Endothelial cell of umbilical vein (primary cell): Measurements from ENCODE around the gene RINL. TPM values are rescaled to one million over a fixed set of nuclear protein-coding genes. Genes with fewer than 3 reads are reported as not detected.
A peak's percentile ranks its signal among the peaks of the same experiment; 100 is the strongest.

ENCODE experiments used
- Bru-seq: library from RNA; stranded (reverse); fragments of 400-500 nt; gene quantifications from one replicate; lab custom pipeline; 2021; lab: Mats Ljungman, UMichigan
- BruChase-seq, 2 experiments: library from RNA; stranded (reverse); fragments of 400-500 nt; gene quantifications; one replicate each; lab custom pipeline; 2021; lab: Mats Ljungman, UMichigan
- BruUV-seq: library from RNA; stranded (reverse); fragments of 400-500 nt; replicated peaks from 2 replicates; lab custom pipeline; 2021; lab: Mats Ljungman, UMichigan
- CTCF ChIA-PET: fragments of 300-600, 350-600 bp; sonication (Branson Sonifier 250); formaldehyde crosslinking; loops from one replicate; lab custom pipeline; 2021; ENCODE audit warnings: antibody characterized with exemption, inconsistent platforms; lab: Charles Lee
- POLR2A ChIA-PET: fragments of 300-600, 350-600 bp; sonication (Branson Sonifier 250); formaldehyde crosslinking; loops from one replicate; lab custom pipeline; 2021; ENCODE audit warnings: antibody characterized with exemption, inconsistent platforms; lab: Charles Lee
- DNase-seq: peaks from one replicate; pipeline ENCODE4 v3.0.0-alpha.2; 2011; ENCODE audit warnings: low read depth, low spot score
- FAIRE-seq: peaks from 2 replicates; lab custom pipeline; 2011; peaks lifted over from hg19 to GRCh38; lab: Jason Lieb, UNC
- H2AFZ ChIP-seq: 2 replicates; pipeline ENCODE4 v1.6.0; 2012; ENCODE audit warnings: low read depth, low read length, control low read depth, inconsistent platforms
- H3K27ac ChIP-seq: 2 replicates; pipeline ENCODE4 v1.5.1; 2011; ENCODE audit warnings: low read depth, mild to moderate bottlenecking, control low read depth, low read length, moderate library complexity; ENCODE audit not compliant: insufficient read depth
- H3K27me3 ChIP-seq, 2 experiments: 2 replicates each; pipeline versions ENCODE4 v1.6.0 to v1.6.1; 2011; ENCODE audit warnings: low read length in 2 of 2, mixed read lengths in 1 of 2; ENCODE audit not compliant: control insufficient read depth in 2 of 2, insufficient read depth in 2 of 2
- H3K36me3 ChIP-seq, 2 experiments: 2 replicates in 1 of 2; 3 replicates in 1 of 2; pipeline ENCODE4 v1.5.1; 2011; ENCODE audit warnings: low read length in 2 of 2, mild to moderate bottlenecking in 1 of 2, moderate library complexity in 1 of 2; ENCODE audit not compliant: control insufficient read depth in 2 of 2, insufficient read depth in 2 of 2; ENCODE audit errors: extremely low read depth in 1 of 2
- H3K4me1 ChIP-seq: 3 replicates; pipeline ENCODE4 v1.5.1; 2011; ENCODE audit warnings: mild to moderate bottlenecking, low read length; ENCODE audit not compliant: control insufficient read depth, insufficient read depth; ENCODE audit errors: extremely low read depth
- H3K4me2 ChIP-seq: 2 replicates; pipeline ENCODE4 v1.6.1; 2011; ENCODE audit warnings: low read length, control low read depth, mixed read lengths; ENCODE audit not compliant: insufficient read depth
- H3K4me3 ChIP-seq, 3 experiments: fragments of 200-600 bp in 1 of 3; sonication (generic), shearing (Covaris generic) in 1 of 3; replicated peaks in 1 of 3; 2 replicates each; pipeline ENCODE4 v1.5.1; 2011 to 2016; ENCODE audit warnings: control low read depth in 3 of 3, low read length in 3 of 3, mild to moderate bottlenecking in 2 of 3, inconsistent platforms in 1 of 3, low read depth in 1 of 3, moderate library complexity in 1 of 3; ENCODE audit not compliant: insufficient read depth in 1 of 3
- H3K79me2 ChIP-seq: 2 replicates; pipeline ENCODE4 v1.6.0; 2012; ENCODE audit warnings: low read length, inconsistent platforms; ENCODE audit not compliant: control insufficient read depth, insufficient read depth
- H3K9ac ChIP-seq: replicated peaks from 2 replicates; pipeline ENCODE3; 2011; ENCODE audit warnings: low read length, control low read depth; ENCODE audit not compliant: insufficient read depth; ENCODE audit errors: extremely low read depth
- H3K9me1 ChIP-seq: replicated peaks from 3 replicates; pipeline ENCODE4 v1.6.0; 2011; ENCODE audit warnings: mild to moderate bottlenecking, low read length; ENCODE audit not compliant: control insufficient read depth, insufficient read depth; ENCODE audit errors: extremely low read depth
- H3K9me3 ChIP-seq: replicated peaks from 2 replicates; pipeline ENCODE4 v1.5.1; 2012; ENCODE audit warnings: low read length, inconsistent platforms; ENCODE audit not compliant: control insufficient read depth, insufficient read depth
- H4K20me1 ChIP-seq: replicated peaks from 2 replicates; pipeline ENCODE3; 2011; ENCODE audit warnings: mild to moderate bottlenecking, low read length; ENCODE audit not compliant: control insufficient read depth, insufficient read depth; ENCODE audit errors: extremely low read depth
- JUN ChIP-seq: IDR thresholded peaks from 2 replicates; pipeline ENCODE4 v1.6.1; 2011; ENCODE audit warnings: borderline replicate concordance, low read depth; ENCODE audit not compliant: insufficient read length, insufficient read depth
- POLR2A ChIP-seq: IDR thresholded peaks from 2 replicates; pipeline ENCODE4 v1.6.1; 2012; ENCODE audit warnings: low read depth, mild to moderate bottlenecking, control low read depth, low read length
- POLR2AphosphoS5 ChIP-seq: IDR thresholded peaks from 2 replicates; pipeline ENCODE4 v1.6.1; 2012; ENCODE audit warnings: low read depth, mild to moderate bottlenecking, control low read depth, low read length, moderate library complexity; ENCODE audit not compliant: insufficient read depth
- dilution Hi-C: fragments of 300-500 bp; cut with MboI; formaldehyde crosslinking; loops from one replicate; pipeline ENCODE4 v1.15.0; 2019; ENCODE audit warnings: low sequenced_read_pairs; ENCODE audit not compliant: extremely low pct_ligation_motif_present
- intact Hi-C: fragments of 100-400 bp; cut with micrococcal nuclease; formaldehyde crosslinking; loops from one replicate; pipeline ENCODE4 v1.10.0; 2022
- long read RNA-seq: library from polyadenylated mRNA; stranded (forward); transcript quantifications from one replicate; pipeline ENCODE4 v2.0.0, GENCODE V29; 2021
- polyA minus RNA-seq, 3 experiments: library from RNA; depleted of rRNA, polyadenylated mRNA; stranded (reverse); fragments of >200 nt; gene quantifications; 1 replicate in 1 of 3; 2 replicates in 2 of 3; pipeline ENCODE4 v1.2.3, GENCODE V29; 2011
- polyA plus RNA-seq, 4 experiments: library from polyadenylated mRNA; depleted of rRNA in 3 of 4; stranded (reverse) in 3 of 4; unstranded in 1 of 4; fragments of >200 nt; gene quantifications; 2 replicates each; pipeline versions ENCODE4 v1.2.1 to v1.2.3, GENCODE V29; 2011 to 2012; ENCODE audit warnings: missing spikeins in 1 of 4
- total RNA-seq: library from RNA; stranded (reverse); gene quantifications from 2 replicates; pipeline ENCODE4 v1.2.3, GENCODE V29; 2021

RINL gene, protein sequence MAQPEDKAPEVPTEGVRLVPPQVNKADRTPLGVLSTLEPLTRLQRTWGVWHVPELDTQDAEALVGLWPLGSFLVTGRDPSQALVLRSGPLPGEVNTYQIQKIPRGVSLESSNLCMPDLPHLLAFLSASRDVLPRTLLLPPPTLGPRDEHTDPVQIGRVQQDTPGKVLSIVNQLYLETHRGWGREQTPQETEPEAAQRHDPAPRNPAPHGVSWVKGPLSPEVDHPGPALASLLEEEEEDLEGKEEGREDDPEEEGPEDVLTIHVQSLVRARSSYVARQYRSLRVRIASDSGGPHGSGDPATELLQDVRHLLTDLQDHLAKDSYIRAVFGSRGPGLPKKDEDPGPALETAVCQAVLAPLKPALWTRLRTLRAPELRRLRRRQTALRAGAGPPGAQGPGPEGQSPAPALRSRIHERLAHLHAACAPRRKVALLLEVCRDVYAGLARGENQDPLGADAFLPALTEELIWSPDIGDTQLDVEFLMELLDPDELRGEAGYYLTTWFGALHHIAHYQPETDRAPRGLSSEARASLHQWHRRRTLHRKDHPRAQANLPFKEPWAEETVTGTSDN
- total RNA-seq (6.6 and 10.1 TPM in 2 replicates), polyA plus RNA-seq (4.7 and 5.3 TPM in 2 replicates), polyA minus RNA-seq (2.8 and 4.9 TPM in 2 replicates), Bru-seq, nascent RNA (percentile 31 among the genes with signal in this experiment), BruChase-seq, experiment 1, labeled RNA remaining after a 6-hour chase (percentile 39 among the genes with signal in this experiment), BruChase-seq, experiment 2, labeled RNA remaining after a 2-hour chase (percentile 32 among the genes with signal in this experiment)
- 3.3 and 4.7 TPM in 2 replicates for polyA plus RNA-seq (2011; cell fraction: cytosol; rRNA removed)
- 4.1 and 6.6 TPM in 2 replicates for polyA plus RNA-seq (2011; cell fraction: nucleus; rRNA removed)
- polyA plus RNA-seq (2012) = 6.0 and 6.2 TPM in 2 replicates
- 2.4 TPM for polyA minus RNA-seq (2011; cell fraction: cytosol; rRNA and poly(A)+ RNA removed)
- polyA minus RNA-seq (2011; cell fraction: nucleus; rRNA and poly(A)+ RNA removed) = 0.96 and 1.4 TPM in 2 replicates
- long read RNA-seq, partial matches to known transcripts = 1 of 2 reads
- long read RNA-seq, other reads (novel, unspliced or antisense) = 1 of 2 reads

DNA sequence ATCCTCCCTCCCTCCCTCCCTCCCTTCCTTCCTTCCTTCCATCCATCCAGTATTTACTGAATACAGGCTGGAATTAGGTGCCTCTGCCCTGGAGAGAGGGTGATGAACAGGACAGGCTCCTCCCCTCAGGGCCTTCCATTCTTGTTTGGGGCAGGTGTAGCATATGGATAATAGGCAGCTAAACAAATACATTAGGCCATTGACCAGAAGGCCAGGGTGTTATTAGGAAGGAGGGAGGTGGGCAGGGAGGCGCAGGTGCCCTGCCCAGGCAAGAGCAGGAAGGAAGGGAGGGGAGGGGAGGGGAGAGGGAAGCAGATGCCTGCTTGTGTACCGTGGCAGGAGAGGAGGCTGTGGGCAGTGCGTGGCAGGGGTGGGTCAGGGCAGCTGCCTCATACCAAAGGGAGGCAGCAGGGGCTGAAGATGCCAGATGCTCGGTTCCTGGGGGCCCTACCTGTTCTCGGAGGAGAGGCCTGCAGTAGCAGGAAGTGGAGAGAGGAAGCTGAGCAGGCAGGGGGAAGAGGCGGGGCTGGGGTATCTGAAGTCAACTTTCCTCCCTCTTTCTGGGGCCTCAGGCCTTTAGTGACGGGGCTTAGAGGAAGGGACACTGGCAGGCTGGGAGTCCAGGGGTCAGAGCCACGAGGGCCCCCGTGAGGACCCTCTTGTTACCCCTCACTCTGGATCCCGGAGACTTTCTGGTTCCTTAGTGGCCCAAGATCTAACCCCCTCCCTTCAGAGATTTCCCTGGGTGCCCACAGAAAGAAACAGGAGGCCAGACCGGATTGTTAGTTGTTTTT is at the start of gene RINL:
TSS of gene RINL (minus strand) at position 495 of the 794 bp plus-strand sequence. CDS start 1,533 bp downstream, outside the sequence.
- FAIRE-seq (peak; percentile 70), DNase-seq (peak; percentile 26)
- dilution Hi-C loops (no loop called here), intact Hi-C loops (no loop called here)
- Histone ChIP-seq H3K4me1 (peaks cover 13% of the 10 kb centered on the region), H3K27ac (peak within 1 kb of the TSS; percentile 28), H3K4me3 (no peak within 1 kb of the TSS), H2AFZ (peak within 1 kb of the TSS; percentile 51), H3K4me2 (peak within 1 kb of the TSS; percentile 13), H3K79me2 (no peaks in the 10 kb centered on the region), H3K9ac (peak within 1 kb of the TSS; percentile 12), H4K20me1 (no peaks in the 10 kb centered on the region), H3K9me1 (no peaks in the 10 kb centered on the region), H3K36me3 (peaks cover 0 to 9% of the 10 kb centered on the region in 2 experiments), H3K9me3 (no peaks in the 10 kb centered on the region), H3K27me3 (no peaks in the 10 kb centered on the region)
- TF ChIP-seq POLR2A (peak; percentile 46), JUN (no peak), POLR2AphosphoS5 (peak; percentile 43)
- ChIA-PET CTCF (interaction anchor here (0.7 to 2.7 kb wide), 5 partner anchors 10 to 243 kb away, joined by 3 to 18 read pairs (median 4); partner anchors contain the start of genes MRPS12 and SARS2), POLR2A (interaction anchor here (0.6 kb wide), 1 partner anchor 12 kb away, joined by 5 read pairs; no protein-coding TSS in a partner anchor)
- TSS peak; percentile 52 for BruUV-seq
